SK-N-SH treated with all-trans-retinoic acid at 6 μM for 48 hours (cell line): ENCODE results near the gene INSRR.

Source experiments
- ARNTL ChIP-seq: fragments of 450-650 bp; formaldehyde crosslinking; IDR thresholded peaks from 2 replicates; pipeline ENCODE4 v1.5.0; 2020; ENCODE audit warnings: low read depth, mild to moderate bottlenecking, moderate library complexity, borderline replicate concordance
- CSRNP3 ChIP-seq: fragments of 250-450 bp; sonication (Bioruptor Pico); IDR thresholded peaks from 2 replicates; pipeline ENCODE4 v1.5.1; 2021; ENCODE audit warnings: mild to moderate bottlenecking, moderate library complexity
- OSR1 ChIP-seq: fragments of 250-450 bp; sonication (Bioruptor Pico); IDR thresholded peaks from 2 replicates; pipeline ENCODE4 v1.8.0; 2022; ENCODE audit warnings: moderate library complexity, mild to moderate bottlenecking, inconsistent platforms
- PATZ1 ChIP-seq: fragments of 250-450 bp; sonication (Bioruptor Pico); IDR thresholded peaks from 2 replicates; pipeline ENCODE4 v1.8.0; 2020; ENCODE audit warnings: mild to moderate bottlenecking, moderate library complexity, borderline replicate concordance
- RARB ChIP-seq: fragments of 250-450 bp; sonication (Bioruptor Pico); IDR thresholded peaks from 2 replicates; pipeline ENCODE4 v1.8.0; 2021; ENCODE audit warnings: mild to moderate bottlenecking, moderate library complexity

- TF ChIP-seq CSRNP3 (CRISPR knock-in tag) (no peak), ARNTL (CRISPR knock-in tag) (no peak), PATZ1 (CRISPR knock-in tag) (no peak), RARB (CRISPR knock-in tag) (no peak), OSR1 (CRISPR knock-in tag) (no peak)
Measured at GRCh38 chr1:156815307-156815826, 43.5 kb downstream of the INSRR start.
